Neural cell (in vitro differentiated cells): ENCODE data around the gene SEPHS1. TPM values are rescaled to one million over a fixed set of nuclear protein-coding genes. Genes with fewer than 3 reads are reported as not detected.
"Not testable (repeated sequence)": the region's sequence is repeated elsewhere in the genome, so short reads cannot be mapped to it uniquely, and the experiment has no call there.

Source experiments
- H2AFZ ChIP-seq: fragments of 200-600, 300-800 bp; sonication (generic), shearing (Covaris generic); 2 replicates; pipeline ENCODE4 v1.6.0; 2014; ENCODE audit warnings: low read depth, mild to moderate bottlenecking, antibody characterized with exemption, low read length, moderate library complexity
- H3F3A ChIP-seq: fragments of 200-600 bp; shearing (Covaris generic); 2 replicates; pipeline ENCODE4 v1.6.1; 2016; ENCODE audit warnings: mild to moderate bottlenecking, moderate library complexity, mixed read lengths, antibody characterized with exemption, low read length; ENCODE audit not compliant: insufficient read depth, poor library complexity, severe bottlenecking
- H3K27ac ChIP-seq: fragments of 200-600, 300-800 bp; sonication (generic), shearing (Covaris generic); 2 replicates; pipeline ENCODE4 v1.5.1; 2014; ENCODE audit warnings: mild to moderate bottlenecking, low read length, moderate library complexity
- H3K27me3 ChIP-seq: fragments of 300-800, 200-600 bp; sonication (generic), shearing (Covaris generic); 2 replicates; pipeline ENCODE4 v1.6.0; 2014; ENCODE audit warnings: mild to moderate bottlenecking, low read depth, low read length, moderate library complexity; ENCODE audit not compliant: insufficient read depth
- H3K36me3 ChIP-seq: fragments of 300-800, 200-600 bp; sonication (generic), shearing (Covaris generic); 2 replicates; pipeline ENCODE4 v1.5.1; 2014; ENCODE audit warnings: mild to moderate bottlenecking, antibody characterized with exemption, low read length, moderate library complexity; ENCODE audit not compliant: insufficient read depth
- H3K4me2 ChIP-seq: fragments of 300-800, 200-600 bp; sonication (generic), shearing (Covaris generic); 2 replicates; pipeline ENCODE4 v1.6.0; 2014; ENCODE audit warnings: mild to moderate bottlenecking, low read length
- H3K4me3 ChIP-seq: fragments of 300-800, 200-600 bp; sonication (generic), shearing (Covaris generic); 2 replicates; pipeline ENCODE4 v1.5.1; 2014; ENCODE audit warnings: mild to moderate bottlenecking, low read length, moderate library complexity
- H3K79me2 ChIP-seq: fragments of 200-600 bp; shearing (Covaris generic); replicated peaks from 2 replicates; pipeline ENCODE4 v1.6.0; 2014; ENCODE audit warnings: mild to moderate bottlenecking, low read length, moderate library complexity; ENCODE audit not compliant: insufficient read depth
- H3K9ac ChIP-seq: fragments of 300-800, 200-600 bp; sonication (generic), shearing (Covaris generic); 2 replicates; pipeline ENCODE4 v1.6.1; 2016; ENCODE audit warnings: mild to moderate bottlenecking, low read length, mixed read lengths
- H3K9me2 ChIP-seq: fragments of 200-600 bp; shearing (Covaris generic); 2 replicates; pipeline ENCODE4 v1.6.1; 2016; ENCODE audit warnings: mild to moderate bottlenecking, low read length, mixed read lengths; ENCODE audit not compliant: insufficient read depth
- H3K9me3 ChIP-seq: fragments of 200-600, 300-800 bp; sonication (generic), shearing (Covaris generic); 2 replicates; pipeline ENCODE4 v1.6.1; 2016; ENCODE audit warnings: mild to moderate bottlenecking, mixed run types, low read length, moderate library complexity, mixed read lengths
- H4K20me1 ChIP-seq: fragments of 200-600 bp; shearing (Covaris generic); 2 replicates; pipeline ENCODE4 v1.6.1; 2016; ENCODE audit warnings: mild to moderate bottlenecking, mixed run types; ENCODE audit not compliant: insufficient read depth
- CTCF ChIP-seq: fragments of 450-650 bp; IDR thresholded peaks from 2 replicates; pipeline ENCODE4 v1.5.1; 2014; ENCODE audit warnings: antibody characterized with exemption, mild to moderate bottlenecking, moderate library complexity; ENCODE audit not compliant: poor library complexity, severe bottlenecking
- EP300 ChIP-seq: fragments of 450-650 bp; conservative IDR thresholded peaks from 2 replicates; pipeline ENCODE4 v1.6.1; 2014; ENCODE audit warnings: antibody characterized with exemption, mild to moderate bottlenecking, moderate library complexity; ENCODE audit not compliant: poor library complexity, severe bottlenecking
- EZH2 ChIP-seq: fragments of 200-600, 300-800 bp; shearing (Covaris generic), sonication (generic); IDR thresholded peaks from 2 replicates; pipeline ENCODE4 v1.6.1; 2014; ENCODE audit warnings: antibody characterized with exemption, low read length, borderline replicate concordance, mild to moderate bottlenecking; ENCODE audit not compliant: insufficient read depth, poor library complexity, severe bottlenecking
- MXI1 ChIP-seq: fragments of 450-650 bp; conservative IDR thresholded peaks from 2 replicates; pipeline ENCODE4 v1.6.1; 2014; ENCODE audit warnings: antibody characterized with exemption, mild to moderate bottlenecking; ENCODE audit not compliant: poor library complexity, severe bottlenecking
- POLR2AphosphoS5 ChIP-seq: IDR thresholded peaks from 2 replicates; pipeline ENCODE4 v1.6.1; 2012
- RAD21 ChIP-seq: fragments of 450-650 bp; conservative IDR thresholded peaks from 2 replicates; pipeline ENCODE4 v1.6.1; 2014; ENCODE audit warnings: antibody characterized with exemption, mild to moderate bottlenecking, moderate library complexity
- REST ChIP-seq: IDR thresholded peaks from 2 replicates; pipeline ENCODE4 v1.6.1; 2012; ENCODE audit warnings: borderline replicate concordance
- SMC3 ChIP-seq: fragments of 450-650 bp; conservative IDR thresholded peaks from 2 replicates; pipeline ENCODE4 v1.6.1; 2014; ENCODE audit warnings: antibody characterized with exemption, mild to moderate bottlenecking, moderate library complexity; ENCODE audit not compliant: poor library complexity
- TAF1 ChIP-seq: IDR thresholded peaks from 2 replicates; pipeline ENCODE4 v1.6.1; 2012; ENCODE audit warnings: low read depth
- polyA plus RNA-seq: library from polyadenylated mRNA; depleted of rRNA; stranded (reverse); fragments of >200 nt; gene quantifications from 2 replicates; pipeline ENCODE4 v1.2.3, GENCODE V29; 2014

The SEPHS1 gene
- polyA plus RNA-seq, 1 donor from 2014 or later, result 61.0 TPM

- no peak overlapping the region for H3K4me2 ChIP-seq
- no peak overlapping the region for H2AFZ ChIP-seq
- H3K36me3 ChIP-seq, result no peaks in the 10 kb centered on the region
- H3K9ac ChIP-seq, result no peak overlapping the region
- H3K9me3 ChIP-seq, result no peaks in the 10 kb centered on the region
- no peaks in the 10 kb centered on the region for H3F3A ChIP-seq
- H3K27ac ChIP-seq, result no peak overlapping the region
- TF ChIP-seq MXI1, result no peak
- TF ChIP-seq TAF1, result no peak
- no peak for TF ChIP-seq EZH2
- TF ChIP-seq RAD21, result no peak
- TF ChIP-seq EP300, result no peak
- TF ChIP-seq CTCF, result no peak
- no peak for TF ChIP-seq REST
- TF ChIP-seq POLR2AphosphoS5, result no peak
- no peak for TF ChIP-seq SMC3
- H3K79me2 ChIP-seq, result no peaks in the 10 kb centered on the region
- H4K20me1 ChIP-seq, result no peaks in the 10 kb centered on the region
- H3K4me3 ChIP-seq, result no peak overlapping the region
- no peaks in the 10 kb centered on the region for H3K27me3 ChIP-seq
- H3K9me2 ChIP-seq, result no peaks in the 10 kb centered on the region
Measured at GRCh38 chr10:13331646-13332045, 16.4 kb downstream of the SEPHS1 start.

GRCh38 chr10:13330980-13331379 lies 17.1 kb downstream of the SEPHS1 start:
- not testable (repeated sequence) for H3K36me3 ChIP-seq, H3K27ac ChIP-seq

GRCh38 chr10:13329565-13329964 lies 18.5 kb downstream of the SEPHS1 start:
- Histone ChIP-seq H3F3A (no peaks in the 10 kb centered on the region), H3K36me3 (no peaks in the 10 kb centered on the region), H3K4me2 (no peak overlapping the region), H3K9me2 (no peaks in the 10 kb centered on the region), H3K9me3 (no peaks in the 10 kb centered on the region), H3K9ac (no peak overlapping the region), H3K4me3 (no peak overlapping the region), H3K27me3 (no peaks in the 10 kb centered on the region), H2AFZ (no peak overlapping the region), H3K79me2 (no peaks in the 10 kb centered on the region), H4K20me1 (no peaks in the 10 kb centered on the region), H3K27ac (no peak overlapping the region)
- TF ChIP-seq POLR2AphosphoS5 (no peak), TAF1 (no peak), SMC3 (no peak), EZH2 (no peak), RAD21 (no peak), EP300 (no peak), MXI1 (no peak), CTCF (no peak), REST (no peak)

More at GRCh38 chr10:13330980-13331379, 17.1 kb downstream of the SEPHS1 start:
- H3K9me2 ChIP-seq, H4K20me1 ChIP-seq, H3K9ac ChIP-seq, H3K9me3 ChIP-seq, H2AFZ ChIP-seq, H3K79me2 ChIP-seq, H3K4me3 ChIP-seq, H3F3A ChIP-seq, H3K27me3 ChIP-seq, H3K4me2 ChIP-seq: not testable (repeated sequence)
